ENCODE data around the gene RASSF4.

RASSF4 gene

GRCh38 chr10:44989597-44990301, 30.1 kb downstream of the RASSF4 start:
- Histone ChIP-seq H3K27me3 (ENCODE audit: insufficient read depth, insufficient read length) (no peaks in the 10 kb centered on the region), H3K9ac (ENCODE audit: insufficient read length, low read depth) (no peak overlapping the region), H3K36me3 (ENCODE audit: insufficient read depth, insufficient read length, low read length) (peaks cover 34% of the 10 kb centered on the region), H3K4me1 (ENCODE audit: insufficient read depth, insufficient read length) (peaks cover 28% of the 10 kb centered on the region), H3K9me3 (ENCODE audit: insufficient read depth, low read length) (no peaks in the 10 kb centered on the region), H3K4me3 (ENCODE audit: insufficient read length, low read depth) (no peak overlapping the region)
- no peak for TF ChIP-seq ZNF274 (IDR thresholded peaks at IDR 0.05; ENCODE audit: low read depth, low read length)
- no peak for TF ChIP-seq YY1 (IDR thresholded peaks at IDR 0.05; ENCODE audit: insufficient read depth, insufficient read length)
- no peak for TF ChIP-seq SUZ12 (IDR thresholded peaks at IDR 0.05; ENCODE audit: extremely low read depth, insufficient read depth, insufficient read length)
- DNase-seq (ENCODE audit: low read depth, low spot score), result no peak

GRCh38 chr10:44990302-44990655, 30.7 kb downstream of the RASSF4 start:
- H3K9ac ChIP-seq (ENCODE audit: insufficient read length, low read depth), result peak overlapping the region; percentile 47
- no peaks in the 10 kb centered on the region for H3K27me3 ChIP-seq (ENCODE audit: insufficient read depth, insufficient read length)
- peaks cover 27% of the 10 kb centered on the region for H3K4me1 ChIP-seq (ENCODE audit: insufficient read depth, insufficient read length)
- TF ChIP-seq YY1 (IDR thresholded peaks at IDR 0.05; ENCODE audit: insufficient read depth, insufficient read length), result no peak
- no peak for TF ChIP-seq SUZ12 (IDR thresholded peaks at IDR 0.05; ENCODE audit: extremely low read depth, insufficient read depth, insufficient read length)
- DNase-seq (ENCODE audit: low read depth, low spot score), result no peak
- H3K4me3 ChIP-seq (ENCODE audit: insufficient read length, low read depth), result no peak overlapping the region
- H3K9me3 ChIP-seq (ENCODE audit: insufficient read depth, low read length), result no peaks in the 10 kb centered on the region
- H3K36me3 ChIP-seq (ENCODE audit: insufficient read depth, insufficient read length, low read length), result peaks cover 35% of the 10 kb centered on the region

- Histone ChIP-seq H3K36me3 (ENCODE audit: insufficient read depth, insufficient read length, low read length) (peaks cover 37% of the 10 kb centered on the region), H3K4me1 (ENCODE audit: insufficient read depth, insufficient read length) (peaks cover 27% of the 10 kb centered on the region), H3K9me3 (ENCODE audit: insufficient read depth, low read length) (no peaks in the 10 kb centered on the region), H3K27me3 (ENCODE audit: insufficient read depth, insufficient read length) (no peaks in the 10 kb centered on the region), H3K9ac (ENCODE audit: insufficient read length, low read depth) (peak overlapping the region; percentile 47), H3K4me3 (ENCODE audit: insufficient read length, low read depth) (no peak overlapping the region)
- TF ChIP-seq SUZ12 (IDR thresholded peaks at IDR 0.05; ENCODE audit: extremely low read depth, insufficient read depth, insufficient read length), result no peak
- no peak for TF ChIP-seq YY1 (IDR thresholded peaks at IDR 0.05; ENCODE audit: insufficient read depth, insufficient read length)
- TF ChIP-seq ZNF274 (IDR thresholded peaks at IDR 0.05; ENCODE audit: low read depth, low read length), result no peak
- no peak for DNase-seq (ENCODE audit: low read depth, low spot score)
Measured at GRCh38 chr10:44990965-44991364, 31.4 kb downstream of the RASSF4 start.

GRCh38 chr10:44991571-44991970, 32.0 kb downstream of the RASSF4 start:
- Histone ChIP-seq H3K36me3 (ENCODE audit: insufficient read depth, insufficient read length, low read length) (peaks cover 37% of the 10 kb centered on the region), H3K9me3 (ENCODE audit: insufficient read depth, low read length) (no peaks in the 10 kb centered on the region), H3K4me1 (ENCODE audit: insufficient read depth, insufficient read length) (peaks cover 27% of the 10 kb centered on the region), H3K27me3 (ENCODE audit: insufficient read depth, insufficient read length) (no peaks in the 10 kb centered on the region), H3K9ac (ENCODE audit: insufficient read length, low read depth) (no peak overlapping the region), H3K4me3 (ENCODE audit: insufficient read length, low read depth) (no peak overlapping the region)
- TF ChIP-seq ZNF274 (IDR thresholded peaks at IDR 0.05; ENCODE audit: low read depth, low read length) (no peak), SUZ12 (IDR thresholded peaks at IDR 0.05; ENCODE audit: extremely low read depth, insufficient read depth, insufficient read length) (no peak), YY1 (IDR thresholded peaks at IDR 0.05; ENCODE audit: insufficient read depth, insufficient read length) (no peak)
- DNase-seq (ENCODE audit: low read depth, low spot score), result no peak

- TF ChIP-seq YY1 (IDR thresholded peaks at IDR 0.05; ENCODE audit: insufficient read depth, insufficient read length) (no peak), ZNF274 (IDR thresholded peaks at IDR 0.05; ENCODE audit: low read depth, low read length) (no peak), SUZ12 (IDR thresholded peaks at IDR 0.05; ENCODE audit: extremely low read depth, insufficient read depth, insufficient read length) (no peak)
- Histone ChIP-seq H3K4me3 (ENCODE audit: insufficient read length, low read depth) (no peak overlapping the region), H3K9me3 (ENCODE audit: insufficient read depth, low read length) (no peaks in the 10 kb centered on the region), H3K27me3 (ENCODE audit: insufficient read depth, insufficient read length) (no peaks in the 10 kb centered on the region), H3K9ac (ENCODE audit: insufficient read length, low read depth) (no peak overlapping the region), H3K36me3 (ENCODE audit: insufficient read depth, insufficient read length, low read length) (peaks cover 37% of the 10 kb centered on the region), H3K4me1 (ENCODE audit: insufficient read depth, insufficient read length) (peaks cover 26% of the 10 kb centered on the region)
- DNase-seq (ENCODE audit: low read depth, low spot score), result no peak
Measured at GRCh38 chr10:44992070-44992731, 32.6 kb downstream of the RASSF4 start.

GRCh38 chr10:44992732-44993225, 33.2 kb downstream of the RASSF4 start:
- Histone ChIP-seq H3K4me1 (ENCODE audit: insufficient read depth, insufficient read length) (peaks cover 25% of the 10 kb centered on the region), H3K4me3 (ENCODE audit: insufficient read length, low read depth) (no peak overlapping the region), H3K9me3 (ENCODE audit: insufficient read depth, low read length) (no peaks in the 10 kb centered on the region), H3K9ac (ENCODE audit: insufficient read length, low read depth) (no peak overlapping the region), H3K27me3 (ENCODE audit: insufficient read depth, insufficient read length) (no peaks in the 10 kb centered on the region), H3K36me3 (ENCODE audit: insufficient read depth, insufficient read length, low read length) (peaks cover 37% of the 10 kb centered on the region)
- no peak for DNase-seq (ENCODE audit: low read depth, low spot score)
- TF ChIP-seq YY1 (IDR thresholded peaks at IDR 0.05; ENCODE audit: insufficient read depth, insufficient read length) (no peak), ZNF274 (IDR thresholded peaks at IDR 0.05; ENCODE audit: low read depth, low read length) (no peak), SUZ12 (IDR thresholded peaks at IDR 0.05; ENCODE audit: extremely low read depth, insufficient read depth, insufficient read length) (no peak)

GRCh38 chr10:44993226-44993921, 33.8 kb downstream of the RASSF4 start:
- no peak for DNase-seq (ENCODE audit: low read depth, low spot score)
- Histone ChIP-seq H3K9ac (ENCODE audit: insufficient read length, low read depth) (no peak overlapping the region), H3K9me3 (ENCODE audit: insufficient read depth, low read length) (no peaks in the 10 kb centered on the region), H3K27me3 (ENCODE audit: insufficient read depth, insufficient read length) (no peaks in the 10 kb centered on the region), H3K36me3 (ENCODE audit: insufficient read depth, insufficient read length, low read length) (peaks cover 37% of the 10 kb centered on the region), H3K4me3 (ENCODE audit: insufficient read length, low read depth) (no peak overlapping the region), H3K4me1 (ENCODE audit: insufficient read depth, insufficient read length) (peaks cover 22% of the 10 kb centered on the region)
- TF ChIP-seq YY1 (IDR thresholded peaks at IDR 0.05; ENCODE audit: insufficient read depth, insufficient read length) (no peak), ZNF274 (IDR thresholded peaks at IDR 0.05; ENCODE audit: low read depth, low read length) (no peak), SUZ12 (IDR thresholded peaks at IDR 0.05; ENCODE audit: extremely low read depth, insufficient read depth, insufficient read length) (no peak)

All from NT2/D1 (cell line).